NCI-H510A treated with DMSO at 0.1 percent for 48 hours (cell line): ENCODE measurements around the gene ACACA.

ENCODE experiments used
- DNase-seq: peaks from one replicate; lab custom pipeline; 2025; lab: John Stamatoyannopoulos, UW

Gene ACACA

DNA sequence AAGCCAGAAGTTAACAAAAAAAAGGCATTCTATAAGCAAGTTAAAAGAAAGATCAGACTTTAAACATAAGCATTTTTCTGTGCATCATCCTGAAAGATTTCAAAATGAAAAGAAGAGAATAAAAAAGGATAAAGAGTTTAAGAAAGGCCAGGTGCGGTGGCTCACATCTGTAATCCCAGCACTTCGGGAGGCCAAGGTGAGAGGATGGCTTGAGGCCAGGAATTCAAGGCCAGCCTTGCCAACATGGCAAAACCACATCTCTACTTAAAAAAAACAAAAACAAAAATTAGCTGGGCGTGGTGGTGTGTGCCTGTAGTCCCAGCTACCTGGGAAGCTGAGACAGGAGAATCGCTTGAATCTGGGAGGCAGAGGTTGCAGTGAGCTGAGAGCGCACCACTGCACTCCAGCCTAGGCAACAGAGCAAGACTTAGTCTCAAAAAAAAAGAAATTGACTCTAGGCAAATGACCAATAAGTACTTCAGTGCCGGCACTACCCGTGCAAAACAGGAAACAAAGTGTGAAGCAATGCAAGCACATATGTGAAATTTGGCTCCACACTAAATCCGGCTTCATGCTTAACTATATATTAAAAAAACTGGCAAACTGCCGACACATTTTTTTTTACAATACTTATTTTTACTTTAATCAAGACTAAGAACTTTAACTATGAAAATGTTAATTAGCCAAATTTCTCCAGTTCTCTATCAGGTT, 114.1 kb downstream of the ACACA start:
- DNase-seq = no peak

DNA sequence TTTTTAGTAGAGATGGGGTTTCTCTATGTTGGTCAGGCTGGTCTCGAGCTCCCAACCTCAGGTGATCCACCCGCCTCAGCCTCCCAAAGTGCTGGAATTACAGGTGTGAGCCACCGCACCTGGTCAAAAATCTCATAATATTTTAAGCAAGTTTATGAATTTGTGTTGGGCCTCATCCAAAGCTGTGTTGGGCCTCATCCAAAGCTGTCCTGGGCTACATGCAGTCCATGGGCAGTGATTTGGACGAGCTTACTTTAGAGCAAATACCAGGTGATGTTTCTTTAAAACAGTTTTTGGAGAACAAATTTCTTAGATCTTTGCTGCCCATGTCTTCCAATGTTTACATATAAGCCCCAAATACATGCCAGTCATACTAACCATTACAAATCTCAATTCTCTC, 115.3 kb downstream of the ACACA start:
- no peak for DNase-seq

DNA sequence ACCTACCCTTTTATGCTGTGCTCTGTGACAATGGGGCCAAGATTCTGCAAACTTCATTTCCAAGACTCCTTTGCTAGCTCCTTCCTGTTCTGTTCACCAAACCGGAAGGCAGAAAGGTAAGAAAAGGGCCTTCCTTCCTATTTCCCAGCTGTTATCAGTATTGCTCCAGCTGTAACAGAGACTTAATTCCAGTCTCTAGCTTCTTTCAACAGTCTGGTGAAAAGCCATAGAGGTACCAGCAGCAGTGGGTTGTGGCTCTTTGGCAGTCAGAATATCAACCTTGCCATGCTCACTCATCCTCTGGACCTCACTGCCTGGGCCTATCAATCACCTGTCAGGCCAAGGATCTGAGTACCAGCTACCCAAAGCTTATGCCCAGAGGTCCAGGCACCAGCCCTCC, 120.2 kb downstream of the ACACA start:
- no peak for DNase-seq

DNA sequence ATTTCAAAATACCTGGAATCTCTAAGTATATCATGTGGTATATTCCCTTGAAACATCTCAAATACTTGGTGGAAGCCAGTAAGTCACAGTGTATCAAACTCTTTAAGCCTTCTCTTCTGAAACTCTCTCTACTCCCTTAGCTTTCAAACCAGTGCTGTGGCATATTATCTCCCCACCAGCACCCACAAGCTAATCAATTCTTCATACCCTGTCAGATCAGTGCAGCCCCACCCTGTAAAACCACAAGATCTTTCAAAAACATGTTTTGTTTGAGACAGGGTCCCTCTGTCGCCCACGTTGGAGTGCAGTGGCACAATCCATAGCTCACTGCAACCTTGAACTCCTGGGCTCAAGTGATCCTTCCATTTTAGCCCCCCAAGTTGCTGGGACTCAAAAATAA, 122.4 kb downstream of the ACACA start:
- no peak for DNase-seq

DNA sequence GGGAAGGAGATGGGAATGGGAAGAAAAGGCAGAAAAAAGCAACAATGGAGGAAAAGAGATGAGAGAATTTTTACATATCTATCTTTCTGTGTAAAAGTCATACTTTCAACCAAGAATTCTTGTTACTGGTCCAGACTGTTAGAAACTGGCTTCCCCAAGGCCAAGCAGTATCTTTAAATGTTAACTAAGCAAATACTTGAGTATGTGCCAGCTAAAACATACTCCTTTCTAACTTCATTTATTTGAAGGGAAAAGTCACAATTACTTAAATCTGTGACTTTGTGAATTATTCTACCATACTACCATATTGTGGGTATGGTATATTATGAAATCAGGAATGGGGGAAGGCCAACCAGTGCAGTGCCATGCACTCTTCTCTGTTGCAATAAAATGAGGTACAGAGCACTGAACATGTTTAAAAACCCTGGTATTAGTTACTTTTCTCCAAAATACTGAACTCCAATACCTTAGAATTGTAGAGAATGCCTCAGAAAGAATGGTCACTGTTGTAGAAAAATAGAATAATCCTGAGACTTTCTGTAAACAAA, 123.1 kb downstream of the ACACA start:
- DNase-seq = no peak

DNA sequence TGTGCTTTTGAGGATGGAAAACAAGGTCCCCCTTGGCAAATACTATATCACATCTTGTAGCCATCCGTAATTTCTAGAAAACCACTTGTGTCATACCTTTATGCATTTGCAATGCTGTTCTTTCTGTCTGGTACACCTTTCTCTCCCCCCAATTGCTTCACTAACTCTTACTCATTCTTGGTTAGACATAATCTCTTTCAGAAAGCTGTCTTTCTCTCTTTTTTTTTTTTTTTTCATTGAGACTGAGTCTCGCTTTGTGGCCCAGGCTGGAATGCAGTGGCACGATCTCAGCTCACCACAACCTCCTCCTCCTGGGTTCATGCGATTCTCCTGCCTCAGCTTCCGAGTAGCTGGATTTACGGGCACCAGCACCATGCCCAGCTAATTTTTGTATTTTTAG, 125.8 kb downstream of the ACACA start:
- no peak for DNase-seq

DNA sequence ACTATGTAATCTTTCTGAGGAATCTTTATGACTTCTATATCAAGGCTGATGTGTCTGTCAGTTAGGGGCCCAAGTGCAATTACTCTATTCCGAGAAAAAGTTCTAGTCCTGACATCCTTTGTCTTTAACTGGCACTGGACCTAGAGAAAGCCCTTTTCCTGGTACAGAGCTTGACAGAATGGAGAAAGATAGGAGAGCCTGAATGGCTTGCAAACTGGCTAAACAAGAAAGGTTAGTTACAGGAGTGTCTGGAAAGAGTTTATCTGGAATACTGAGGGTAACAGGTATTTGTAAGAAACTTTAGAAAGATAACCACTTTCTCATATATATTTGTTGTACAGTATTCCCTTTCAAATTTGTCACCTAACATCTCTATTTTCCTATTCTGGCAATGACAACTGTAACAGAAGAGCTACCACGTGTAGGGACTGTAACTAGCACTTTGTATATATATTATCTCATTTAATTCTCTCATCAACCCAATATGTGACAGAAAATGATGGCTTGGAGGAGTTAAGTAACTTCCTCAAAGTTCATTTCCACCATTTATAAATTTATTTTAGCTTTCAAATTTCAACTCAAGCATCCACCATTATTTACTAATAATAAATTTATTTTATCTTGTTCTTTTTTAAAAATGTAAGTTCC, 128.3 kb downstream of the ACACA start:
- no peak for DNase-seq

DNA sequence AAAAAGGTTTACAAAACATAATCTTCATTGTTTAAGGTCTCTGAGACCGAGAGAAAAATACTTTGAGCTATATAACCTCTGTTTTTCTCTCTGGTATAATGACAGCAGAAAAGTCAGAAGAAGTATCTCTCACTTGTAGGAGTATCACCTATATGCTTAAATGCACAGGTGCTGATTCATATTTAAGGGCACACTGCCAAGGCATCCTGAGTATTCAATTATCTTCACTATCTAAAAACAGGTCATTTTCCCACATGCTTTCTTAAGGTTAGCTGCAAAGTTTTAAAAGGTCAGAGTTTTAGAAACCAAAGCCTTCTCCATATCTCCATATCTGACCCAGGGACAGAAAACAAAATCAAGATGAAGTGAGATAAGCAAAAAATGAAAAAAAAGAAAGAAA, 130.2 kb downstream of the ACACA start:
- no peak for DNase-seq

DNA sequence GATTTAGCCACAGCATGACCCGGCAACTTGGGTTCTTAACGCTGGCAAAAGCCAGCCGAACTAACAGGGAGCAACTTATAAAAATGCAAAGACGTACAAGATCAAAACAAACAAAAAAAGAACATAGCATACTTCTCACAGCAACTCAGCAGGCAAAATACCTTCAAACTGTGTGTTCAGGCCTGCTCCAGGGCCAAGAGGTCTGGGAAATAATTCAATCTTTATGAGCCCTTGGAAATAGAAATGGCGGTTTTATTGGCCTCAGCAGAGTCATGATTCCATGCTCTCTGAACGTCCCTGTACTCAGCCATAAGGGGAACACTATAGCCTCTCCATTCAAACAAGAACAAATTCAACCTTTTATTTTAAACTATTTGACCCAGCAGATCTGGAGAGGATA, 132.2 kb downstream of the ACACA start:
- DNase-seq = no peak

DNA sequence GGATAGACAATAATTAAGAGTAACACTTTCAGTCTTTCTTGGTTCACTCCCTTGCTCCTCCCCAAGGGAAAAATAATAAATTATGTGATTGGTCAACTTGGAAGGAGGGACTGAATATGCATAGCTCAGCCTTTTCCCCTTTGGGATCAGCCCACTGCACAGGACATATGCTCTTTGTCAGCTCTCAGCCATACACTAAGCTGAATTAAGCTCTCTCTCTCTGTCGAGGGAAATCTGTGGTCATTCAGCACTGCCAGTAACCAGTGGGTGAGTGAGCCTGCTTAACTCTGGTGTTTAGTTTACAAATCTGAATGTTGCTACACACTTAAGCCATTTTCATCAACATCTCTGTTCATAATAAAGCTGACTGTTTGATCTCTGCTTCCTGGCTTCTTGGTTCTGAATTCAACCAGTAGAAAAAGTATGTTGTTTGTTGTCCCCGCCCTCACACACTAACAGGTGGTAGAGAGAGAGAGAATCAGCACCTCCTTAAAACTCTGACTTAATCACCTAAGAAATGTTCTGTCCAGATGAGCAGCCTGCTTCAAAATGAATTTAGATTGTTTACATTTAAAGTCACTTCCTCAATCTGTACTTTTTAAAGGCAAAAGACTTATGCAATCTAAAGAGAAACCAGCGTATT, 133.1 kb downstream of the ACACA start:
- peak; percentile 17 for DNase-seq

DNA sequence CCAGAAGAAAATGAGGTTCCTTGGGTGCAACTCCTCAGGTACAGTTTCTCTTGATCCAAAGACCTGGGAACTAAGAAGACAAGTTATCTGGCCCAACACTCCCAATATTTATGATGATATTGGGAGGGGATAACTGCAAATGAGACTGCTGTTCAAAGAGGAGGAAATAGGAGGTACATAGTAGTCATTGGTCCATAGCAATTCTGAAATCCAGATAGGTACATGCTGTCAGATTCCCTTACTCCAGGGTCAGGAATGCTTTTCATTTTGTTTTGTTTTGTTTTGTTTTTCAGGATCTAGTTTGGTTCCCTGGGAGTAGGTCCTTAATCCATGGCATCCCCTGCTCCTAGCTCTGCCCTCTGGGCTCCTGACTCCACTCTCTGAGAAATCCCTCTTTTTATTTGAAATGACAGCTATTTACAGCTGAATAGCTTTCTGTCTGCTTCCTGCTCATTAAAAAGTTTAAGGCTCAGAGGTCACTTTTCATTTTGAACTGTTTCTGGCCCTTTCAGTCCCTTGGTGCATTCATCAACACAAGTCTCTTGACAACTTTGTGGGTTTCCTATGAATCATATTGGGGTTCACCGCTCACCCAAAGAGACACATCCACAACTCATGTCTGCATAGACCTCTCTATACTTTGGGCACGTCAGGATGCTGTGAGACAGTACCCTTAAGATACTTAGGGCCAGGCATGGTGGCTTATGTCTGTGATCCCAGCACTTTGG, 141.0 kb downstream of the ACACA start:
- no peak for DNase-seq

DNA sequence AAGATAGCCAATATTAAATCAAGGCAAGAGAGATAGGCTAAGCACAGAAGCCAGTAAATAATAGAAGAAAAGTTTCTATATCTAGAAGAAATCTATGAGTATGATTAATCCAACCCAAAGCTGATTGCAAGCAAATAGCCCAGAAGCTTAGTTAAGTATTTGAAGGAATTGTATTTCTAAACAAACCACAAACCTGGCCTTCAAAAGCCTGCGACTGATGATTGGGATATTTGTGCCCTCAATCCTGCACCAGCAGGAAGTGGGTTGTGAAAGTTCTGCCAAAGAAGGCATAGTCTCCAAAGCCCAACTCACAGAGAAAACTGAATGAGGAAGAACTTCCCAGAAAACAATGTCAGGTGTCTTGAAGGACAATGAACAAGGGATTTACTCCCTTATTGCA, 145.3 kb downstream of the ACACA start:
- no peak for DNase-seq

DNA sequence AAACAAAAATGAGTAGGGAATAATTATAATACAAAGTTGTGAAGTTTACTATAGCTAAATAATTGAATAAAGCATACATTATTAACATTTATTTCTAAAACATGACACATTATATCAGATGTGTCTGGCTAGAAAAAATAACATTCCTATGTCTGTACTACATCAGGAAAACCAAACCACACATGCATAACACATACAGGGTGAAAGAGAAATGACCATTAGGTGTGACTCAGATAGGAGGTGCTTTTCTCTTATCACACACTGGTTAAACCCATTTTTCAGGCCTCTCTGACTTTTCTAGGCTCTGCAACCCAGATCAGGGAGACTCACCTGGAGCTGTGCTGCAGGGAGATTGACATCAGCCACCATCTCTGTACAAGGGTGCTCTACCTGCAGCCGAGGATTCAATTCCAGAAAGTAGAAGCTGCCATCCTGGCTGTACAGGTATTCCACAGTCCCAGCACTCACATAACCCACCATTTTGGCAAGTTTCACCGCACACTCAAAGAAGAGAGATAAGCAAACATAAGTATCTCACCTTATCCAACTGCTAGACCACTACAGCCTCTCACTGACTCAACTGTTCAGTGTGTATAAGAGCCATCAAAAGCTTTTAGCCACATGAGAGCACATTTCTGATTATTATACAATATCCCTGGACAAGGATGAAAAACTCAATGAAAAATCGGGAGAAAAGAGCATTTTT, 147.5 kb downstream of the ACACA start:
- DNase-seq = no peak

DNA sequence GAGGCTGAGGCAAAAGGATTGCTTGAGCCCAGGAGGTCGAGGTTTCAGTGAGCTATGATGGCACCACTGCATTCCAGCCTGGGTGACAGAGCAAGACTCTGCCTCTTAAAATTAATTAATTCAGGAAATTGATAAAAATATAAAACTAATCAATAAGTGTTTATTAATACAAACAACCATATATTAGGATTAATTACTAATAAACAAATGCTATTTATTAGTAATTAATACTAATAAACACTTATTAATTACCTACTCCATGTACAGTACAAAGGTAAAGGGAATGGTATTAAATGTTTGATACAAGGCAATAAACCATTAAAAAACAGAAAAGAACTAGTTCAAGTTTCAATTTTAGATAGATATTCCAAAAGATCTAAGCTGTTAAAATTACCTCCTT, 150.0 kb downstream of the ACACA start:
- no peak for DNase-seq

DNA sequence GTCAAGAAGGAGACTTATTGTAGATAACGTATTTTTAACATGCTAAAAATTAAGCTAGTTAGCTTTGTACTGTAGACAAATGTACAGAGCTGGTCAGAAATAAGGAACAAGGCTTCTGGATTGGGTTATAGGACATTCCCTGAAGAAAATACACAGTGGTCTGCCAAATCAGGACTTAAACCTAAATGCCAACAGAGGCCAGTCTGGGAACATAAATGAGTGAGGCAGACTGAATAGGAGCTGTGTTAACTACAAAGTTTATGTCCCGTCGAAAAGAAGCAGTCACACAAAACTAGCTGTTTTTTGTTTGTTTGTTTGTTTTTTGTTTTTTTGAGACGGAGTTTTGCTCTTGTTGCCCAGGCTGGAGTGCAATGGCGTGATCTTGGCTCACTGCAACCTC, 151.2 kb downstream of the ACACA start:
- no peak for DNase-seq

DNA sequence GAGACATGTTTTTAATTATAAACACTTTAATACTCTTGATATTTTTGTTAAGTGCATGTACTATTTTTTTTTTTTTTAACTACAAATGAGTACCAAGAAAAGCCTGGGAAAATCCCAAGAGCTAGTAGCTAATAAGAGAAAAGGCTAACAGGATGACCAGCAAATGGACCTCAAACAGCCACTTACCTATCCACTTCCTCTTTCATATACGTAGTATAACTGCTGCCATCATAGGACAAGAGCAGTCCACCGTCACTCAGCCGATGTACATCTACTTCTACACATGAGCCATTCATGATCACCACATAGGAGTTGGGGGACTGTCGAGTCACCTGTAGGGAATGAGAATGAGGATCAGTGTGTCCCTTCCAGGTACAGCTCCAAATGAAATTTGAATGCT, 158.8 kb downstream of the ACACA start:
- DNase-seq = no peak

DNA sequence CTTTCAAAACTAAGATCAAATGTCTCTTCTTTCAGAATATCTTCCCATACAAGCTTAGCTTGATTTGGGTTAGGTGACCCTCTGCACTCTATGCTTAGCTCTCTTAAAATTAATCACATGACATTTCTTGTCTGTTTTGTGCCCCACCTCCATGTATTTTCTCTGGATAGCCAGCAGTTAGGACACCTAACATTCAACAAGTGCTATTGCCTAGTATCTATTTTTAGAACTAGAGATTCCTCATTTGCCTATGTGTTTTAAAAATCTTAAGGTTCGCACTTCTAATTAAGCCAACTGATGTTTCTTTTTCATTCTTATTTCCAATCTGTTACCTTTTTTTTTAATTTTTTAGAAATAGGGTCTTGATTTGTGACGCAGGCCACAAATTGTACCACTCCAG, 160.6 kb downstream of the ACACA start:
- DNase-seq = no peak

DNA sequence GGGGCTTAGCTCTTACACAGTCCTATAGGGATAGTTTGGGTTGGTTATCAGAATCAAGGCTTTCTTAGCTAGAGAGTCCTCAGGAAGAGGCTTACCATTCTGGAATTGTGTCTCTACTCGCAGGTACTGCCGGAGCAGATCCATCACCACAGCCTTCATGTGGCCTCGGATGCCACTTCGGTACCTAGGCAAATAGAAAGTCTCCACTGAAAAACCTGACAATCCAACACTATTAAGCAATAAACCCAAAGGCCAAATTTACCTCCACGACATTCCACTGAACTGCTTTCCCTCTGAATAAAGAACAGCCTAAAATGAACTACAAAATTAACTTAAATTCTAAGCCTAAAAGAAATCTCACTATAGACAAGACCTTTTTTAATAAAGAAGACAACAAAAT, 166.3 kb downstream of the ACACA start:
- no peak for DNase-seq

DNA sequence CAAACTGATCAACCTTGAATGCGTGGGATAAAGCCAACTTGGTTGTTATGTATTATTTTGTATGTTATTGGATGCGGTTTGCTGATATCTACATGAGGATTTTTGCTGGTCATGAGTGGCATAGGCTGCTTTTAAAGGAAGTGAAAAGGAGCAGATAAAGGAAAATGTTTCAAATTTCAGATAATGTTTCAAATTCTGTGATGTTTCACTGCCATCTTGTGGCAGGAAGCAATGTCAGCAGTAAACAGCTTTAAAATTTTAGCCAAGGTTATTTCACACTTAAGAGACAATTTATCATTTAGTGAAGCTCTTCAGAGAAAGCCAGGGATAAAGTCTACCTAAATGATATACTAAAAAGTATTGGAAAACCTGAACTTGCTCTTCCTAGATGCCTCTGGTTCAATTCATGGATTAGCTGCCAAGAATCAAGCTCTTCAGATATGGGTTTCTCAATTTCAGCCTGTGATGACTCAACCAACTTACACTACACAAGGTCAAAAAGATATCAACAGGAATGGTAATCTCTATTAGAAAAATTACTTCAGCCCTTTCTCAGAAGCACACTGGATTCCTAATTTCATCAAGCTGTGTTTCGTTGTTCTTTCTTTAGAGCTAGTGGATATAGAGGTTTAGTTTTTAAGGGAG, 166.8 kb downstream of the ACACA start:
- peak; percentile 22 for DNase-seq

DNA sequence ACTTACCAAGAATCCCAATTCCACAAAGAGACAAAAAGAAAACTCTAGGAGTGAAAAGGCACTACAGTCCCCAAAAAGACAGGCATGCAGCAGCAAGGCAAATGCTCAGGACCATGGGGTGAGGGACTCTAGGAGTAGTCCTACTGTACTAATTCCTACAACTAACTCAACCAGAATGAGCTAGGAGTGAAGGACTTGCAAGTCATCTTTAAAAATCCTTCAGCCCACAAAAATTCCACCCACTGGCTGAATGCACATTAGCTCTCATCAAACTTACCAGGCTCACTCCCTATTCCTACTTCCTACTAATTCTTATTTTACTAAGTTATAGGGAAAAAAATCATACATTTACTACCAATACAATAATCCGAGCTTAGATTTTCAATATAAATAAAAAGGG, 172.5 kb downstream of the ACACA start:
- DNase-seq = no peak

DNA sequence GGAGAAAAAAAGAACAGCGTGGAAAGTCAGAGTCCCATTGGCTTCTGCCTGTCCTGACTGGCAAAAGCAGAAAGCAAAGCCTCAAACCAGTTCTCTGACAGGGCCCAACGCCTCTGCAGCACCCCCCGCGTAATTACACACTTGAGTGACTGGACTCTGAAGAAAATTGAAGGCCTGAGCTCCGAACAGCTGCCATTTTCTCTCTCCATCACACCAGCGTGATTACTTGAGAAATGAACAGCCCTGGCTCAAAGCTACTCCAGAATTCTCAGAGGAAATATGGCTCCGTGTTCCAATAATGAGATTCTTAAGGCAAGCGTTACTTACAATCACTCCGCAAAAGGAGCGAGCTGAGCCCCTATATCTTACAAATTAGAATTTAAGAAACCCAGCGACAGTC, 173.6 kb downstream of the ACACA start:
- DNase-seq = no peak

DNA sequence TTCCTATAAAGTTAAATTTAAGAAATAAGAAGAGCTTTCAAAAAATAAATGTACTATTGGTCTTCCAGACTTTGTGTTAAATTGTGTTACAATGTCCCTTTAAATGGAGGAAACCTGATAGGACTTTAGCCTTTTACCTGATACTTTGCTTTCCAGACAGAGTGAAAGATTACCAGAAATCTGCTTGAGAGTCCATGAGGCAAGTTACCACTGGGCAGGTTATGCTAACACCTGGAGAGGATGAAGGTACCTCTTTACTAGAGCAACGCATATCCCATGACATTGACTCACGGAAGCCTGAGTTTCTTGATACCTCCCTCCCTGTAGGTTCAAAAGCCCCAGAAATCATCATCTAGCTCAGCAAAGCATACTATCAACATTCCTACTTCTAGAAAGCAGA, 174.7 kb downstream of the ACACA start:
- DNase-seq = no peak
